ENCODE results near the gene SRSF9. TPM values are rescaled to one million over a fixed set of nuclear protein-coding genes. Genes with fewer than 3 reads are reported as not detected.

Gene SRSF9
- total and polyA plus RNA-seq, 3 experiments from 2014 or later = 214 to 272 (median 269) TPM

GRCh38 chr12:120498870-120499515 lies 29.4 kb upstream of the SRSF9 start:
- DNase-seq = no peak
- Histone ChIP-seq H3K27me3 (ENCODE audit: insufficient read depth, low read length, poor library complexity, severe bottlenecking) (no peaks in the 10 kb centered on the region), H3K27ac (ENCODE audit: low read depth, low read length) (no peak overlapping the region), H3K4me1 (ENCODE audit: insufficient read depth, low read length) (peaks cover 17% of the 10 kb centered on the region), H3K4me3 (ENCODE audit: low read length) (no peak overlapping the region), H3K36me3 (ENCODE audit: insufficient read depth, low read length) (peaks cover 23% of the 10 kb centered on the region), H3K9me3 (ENCODE audit: low read length) (no peaks in the 10 kb centered on the region)
- Mint-ChIP-seq H3K4me3 (peak overlapping the region in 3 of 7 donors; percentile 70 to 96 (median 91)), H3K27ac (peak overlapping the region in 6 of 8 donors; percentile 13 to 91 (median 44)), H3K4me1 (peaks cover 30 to 42% (median 38%) of the 10 kb centered on the region in 3 donors), H3K9me3 (no peaks in the 10 kb centered on the region), H3K36me3 (peaks cover 3 to 45% (median 6%) of the 10 kb centered on the region in 3 donors), H3K27me3 (no peaks in the 10 kb centered on the region)
- ChIA-PET POLR2A (no interaction called here), CTCF (interaction anchor here (0.8 to 1.4 kb wide), 2 partner anchors 29 to 182 kb away, joined by 3 read pairs; partner anchors contain the start of gene SRSF9)

- DNase-seq = no peak
- Mint-ChIP-seq H3K27me3 (no peaks in the 10 kb centered on the region), H3K36me3 (peaks cover 0 to 33% (median 3%) of the 10 kb centered on the region in 3 donors), H3K9me3 (no peaks in the 10 kb centered on the region), H3K4me1 (peaks cover 30 to 42% (median 38%) of the 10 kb centered on the region in 3 donors), H3K4me3 (peak overlapping the region; percentile 91 to 98 (median 94)), H3K27ac (peak overlapping the region; percentile 77 to 98 (median 92))
- no peak overlapping the region for H3K27ac ChIP-seq (ENCODE audit: low read depth, low read length)
- H3K4me3 ChIP-seq (ENCODE audit: low read length) = peak overlapping the region; percentile 87
- CTCF ChIA-PET = interaction anchor here (0.7 to 4.6 kb wide), 6 partner anchors 19 to 140 kb away, joined by 3 to 36 read pairs (median 5); partner anchors contain the start of genes POP5 and SRSF9
- peaks cover 13% of the 10 kb centered on the region for H3K36me3 ChIP-seq (ENCODE audit: insufficient read depth, low read length)
- peaks cover 17% of the 10 kb centered on the region for H3K4me1 ChIP-seq (ENCODE audit: insufficient read depth, low read length)
- H3K27me3 ChIP-seq (ENCODE audit: insufficient read depth, low read length, poor library complexity, severe bottlenecking) = no peaks in the 10 kb centered on the region
- H3K9me3 ChIP-seq (ENCODE audit: low read length) = no peaks in the 10 kb centered on the region
- POLR2A ChIA-PET = interaction anchor here (0.9 to 3.4 kb wide), 3 partner anchors 28 to 35 kb away, joined by 3 to 36 read pairs (median 5); partner anchors contain the start of genes COQ5 and SRSF9
These were observed 28.1 kb upstream of the SRSF9 start for GRCh38 chr12:120497524-120498150.

DNA sequence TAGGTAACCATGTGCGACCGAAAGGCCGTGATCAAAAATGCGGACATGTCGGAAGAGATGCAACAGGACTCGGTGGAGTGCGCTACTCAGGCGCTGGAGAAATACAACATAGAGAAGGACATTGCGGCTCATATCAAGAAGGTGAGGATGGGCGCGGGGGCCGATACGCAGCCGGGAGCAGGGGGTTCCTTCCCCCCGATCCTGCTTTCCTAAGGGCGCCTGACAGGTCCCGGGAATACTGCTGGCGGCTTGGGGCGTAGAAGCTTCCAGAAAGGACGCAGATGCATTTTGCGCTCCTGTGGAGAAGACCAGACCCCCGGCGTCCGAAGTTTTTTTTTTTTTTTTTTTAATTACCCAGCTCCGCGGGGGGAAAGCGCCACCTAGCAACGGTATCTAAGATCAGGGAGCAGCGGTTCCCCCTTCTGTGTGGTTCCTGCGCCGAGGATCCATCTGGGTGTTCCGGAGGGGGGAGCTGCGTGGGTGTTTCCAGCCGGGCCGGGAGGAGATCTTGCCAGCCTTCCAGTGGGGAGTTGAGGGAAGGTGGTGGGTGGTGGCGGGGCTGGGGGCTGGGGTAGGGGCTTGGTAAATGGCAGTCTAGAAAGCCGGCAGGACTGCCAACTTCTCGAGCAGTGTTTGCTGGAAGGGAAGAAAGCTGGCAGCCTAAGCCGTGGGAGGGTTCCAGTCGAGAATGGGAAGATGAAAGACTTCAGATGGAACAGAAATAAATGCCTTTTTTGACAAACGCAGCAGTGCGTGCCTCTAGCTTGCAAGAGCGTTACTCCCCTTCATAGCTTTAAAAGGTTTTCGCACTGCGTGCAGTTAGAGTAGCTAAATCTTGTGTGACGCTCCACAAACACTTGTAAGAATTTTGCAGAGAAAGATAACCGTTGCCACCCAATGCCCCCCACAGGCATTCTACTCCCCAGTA lies 27.1 kb upstream of the SRSF9 start:
- H3K4me3 ChIP-seq (ENCODE audit: low read length) = peak overlapping the region; percentile 87
- peak; percentile 52 to 78 (median 57) for DNase-seq
- H3K27me3 ChIP-seq (ENCODE audit: insufficient read depth, low read length, poor library complexity, severe bottlenecking) = no peaks in the 10 kb centered on the region
- Mint-ChIP-seq H3K36me3 (peaks cover 0 to 31% (median 3%) of the 10 kb centered on the region in 3 donors), H3K9me3 (no peaks in the 10 kb centered on the region), H3K4me3 (peak overlapping the region; percentile 91 to 98 (median 94)), H3K4me1 (peaks cover 30 to 42% (median 38%) of the 10 kb centered on the region in 3 donors), H3K27me3 (no peaks in the 10 kb centered on the region), H3K27ac (peak overlapping the region; percentile 77 to 98 (median 92))
- POLR2A ChIA-PET = interaction anchor here (0.6 to 3.4 kb wide), 12 partner anchors 27 to 855 kb away, joined by 3 to 36 read pairs (median 4); partner anchors contain the start of genes COQ5, POP5, RNF10 and RNU4-1
- CTCF ChIA-PET = interaction anchor here (0.7 to 4.6 kb wide), 16 partner anchors 9 to 140 kb away, joined by 3 to 36 read pairs (median 4); partner anchors contain the start of genes POP5 and SRSF9
- peaks cover 17% of the 10 kb centered on the region for H3K4me1 ChIP-seq (ENCODE audit: insufficient read depth, low read length)
- H3K9me3 ChIP-seq (ENCODE audit: low read length) = no peaks in the 10 kb centered on the region
- H3K36me3 ChIP-seq (ENCODE audit: insufficient read depth, low read length) = peaks cover 13% of the 10 kb centered on the region
- peak overlapping the region; percentile 78 for H3K27ac ChIP-seq (ENCODE audit: low read depth, low read length)

GRCh38 chr12:120495731-120496412 lies 26.3 kb upstream of the SRSF9 start, which contains the start of gene DYNLL1:
DYNLL1 (plus strand) TSS chr12:120496113; CDS start chr12:120496422, 309 bp downstream.
- H3K4me1 Mint-ChIP-seq = peaks cover 30 to 42% (median 38%) of the 10 kb centered on the region in 3 donors
- peak; percentile 95 to 98 (median 97) for DNase-seq
- Histone ChIP-seq H3K27me3 (ENCODE audit: insufficient read depth, low read length, poor library complexity, severe bottlenecking) (no peaks in the 10 kb centered on the region), H3K36me3 (ENCODE audit: insufficient read depth, low read length) (peaks cover 13% of the 10 kb centered on the region), H3K27ac (ENCODE audit: low read depth, low read length) (peak within 1 kb of the TSS; percentile 78), H3K4me1 (ENCODE audit: insufficient read depth, low read length) (peaks cover 17% of the 10 kb centered on the region), H3K9me3 (ENCODE audit: low read length) (no peaks in the 10 kb centered on the region), H3K4me3 (ENCODE audit: low read length) (peak within 1 kb of the TSS; percentile 87)
- ChIA-PET POLR2A (interaction anchor here (0.6 to 3.4 kb wide), 6 partner anchors 26 to 856 kb away, joined by 3 to 36 read pairs (median 5); partner anchors contain the start of genes POP5, RNU4-1, RPLP0 and SRSF9), CTCF (interaction anchor here (0.8 to 4.6 kb wide), 12 partner anchors 9 to 139 kb away, joined by 3 to 36 read pairs (median 4); partner anchors contain the start of gene SRSF9)
- peak within 1 kb of the TSS; percentile 77 to 98 (median 92) for H3K27ac Mint-ChIP-seq
- H3K9me3 Mint-ChIP-seq = no peaks in the 10 kb centered on the region
- H3K27me3 Mint-ChIP-seq = no peaks in the 10 kb centered on the region
- H3K36me3 Mint-ChIP-seq = peaks cover 0 to 30% (median 2%) of the 10 kb centered on the region in 3 donors
- H3K4me3 Mint-ChIP-seq = peak within 1 kb of the TSS; percentile 91 to 98 (median 94)

DNA sequence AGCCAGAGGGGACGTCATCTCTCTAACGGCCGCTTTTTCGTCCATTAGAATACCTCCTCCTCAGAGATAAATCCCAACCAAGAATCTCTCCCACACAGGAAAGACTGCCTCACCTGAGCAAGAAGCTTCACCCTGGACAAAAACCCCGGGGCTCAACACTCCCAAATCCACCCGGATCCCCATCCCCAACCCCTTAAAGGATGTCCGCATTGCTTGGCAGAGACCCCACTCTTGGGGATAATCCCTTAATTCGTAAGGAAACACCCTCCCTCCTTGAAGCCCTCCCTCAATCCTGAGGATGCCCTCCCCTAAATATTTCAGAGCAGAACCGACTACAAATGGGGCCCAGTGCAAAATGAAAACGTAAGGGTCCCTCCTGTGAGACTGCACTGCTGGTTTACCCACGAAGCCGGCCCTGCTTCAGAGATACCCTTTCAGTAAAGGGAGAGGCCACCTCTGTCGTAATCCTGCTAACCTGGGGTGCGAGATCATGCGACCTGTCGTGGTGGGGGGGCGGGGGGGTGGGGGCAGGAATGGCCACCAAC lies 25.7 kb upstream of the SRSF9 start:
- H3K27ac ChIP-seq (ENCODE audit: low read depth, low read length) = peak overlapping the region; percentile 66
- Mint-ChIP-seq H3K9me3 (no peaks in the 10 kb centered on the region), H3K27me3 (no peaks in the 10 kb centered on the region), H3K4me1 (peaks cover 26 to 37% (median 32%) of the 10 kb centered on the region in 3 donors), H3K36me3 (peaks cover 0 to 23% (median 1%) of the 10 kb centered on the region in 3 donors), H3K27ac (peak overlapping the region; percentile 77 to 98 (median 92)), H3K4me3 (peak overlapping the region; percentile 91 to 98 (median 94))
- no peaks in the 10 kb centered on the region for H3K9me3 ChIP-seq (ENCODE audit: low read length)
- H3K36me3 ChIP-seq (ENCODE audit: insufficient read depth, low read length) = peaks cover 13% of the 10 kb centered on the region
- CTCF ChIA-PET = interaction anchor here (0.9 to 4.6 kb wide), 9 partner anchors 14 to 138 kb away, joined by 3 to 36 read pairs (median 4); partner anchors contain the start of gene SRSF9
- POLR2A ChIA-PET = interaction anchor here (1.4 to 3.4 kb wide), 3 partner anchors 26 to 294 kb away, joined by 5 to 36 read pairs (median 5); partner anchors contain the start of genes POP5, RPLP0 and SRSF9
- peaks cover 17% of the 10 kb centered on the region for H3K4me1 ChIP-seq (ENCODE audit: insufficient read depth, low read length)
- no peaks in the 10 kb centered on the region for H3K27me3 ChIP-seq (ENCODE audit: insufficient read depth, low read length, poor library complexity, severe bottlenecking)
- H3K4me3 ChIP-seq (ENCODE audit: low read length) = peak overlapping the region; percentile 87
- no peak for DNase-seq

GRCh38 chr12:120490833-120491512 lies 21.4 kb upstream of the SRSF9 start:
- Mint-ChIP-seq H3K36me3 (peaks cover 0 to 1% (median 1%) of the 10 kb centered on the region in 3 donors), H3K9me3 (no peaks in the 10 kb centered on the region), H3K4me3 (no peak overlapping the region), H3K4me1 (peaks cover 12% of the 10 kb centered on the region in 3 donors), H3K27ac (peak overlapping the region in 4 of 8 donors; percentile 23 to 74 (median 42)), H3K27me3 (no peaks in the 10 kb centered on the region)
- ChIA-PET POLR2A (no interaction called here), CTCF (interaction anchor here (1.1 to 2.7 kb wide), 2 partner anchors 10 to 19 kb away, joined by 3 to 7 read pairs; no protein-coding TSS in a partner anchor)
- no peak overlapping the region for H3K27ac ChIP-seq (ENCODE audit: low read depth, low read length)
- no peaks in the 10 kb centered on the region for H3K9me3 ChIP-seq (ENCODE audit: low read length)
- H3K4me1 ChIP-seq (ENCODE audit: insufficient read depth, low read length) = peaks cover 6% of the 10 kb centered on the region
- H3K27me3 ChIP-seq (ENCODE audit: insufficient read depth, low read length, poor library complexity, severe bottlenecking) = no peaks in the 10 kb centered on the region
- H3K4me3 ChIP-seq (ENCODE audit: low read length) = no peak overlapping the region
- no peak for DNase-seq
- H3K36me3 ChIP-seq (ENCODE audit: insufficient read depth, low read length) = no peaks in the 10 kb centered on the region

Data from CD8-positive, alpha-beta memory T cell (primary cell).